HepG2 (cell line): Measurements from ENCODE around the gene ACOT8. TPM values are rescaled to one million over a fixed set of nuclear protein-coding genes. Genes with fewer than 3 reads are reported as not detected.

Experiments used
- AKAP8 ChIP-seq: sonication (generic); formaldehyde crosslinking; IDR thresholded peaks from 2 replicates; pipeline ENCODE4 v1.5.1; 2020; ENCODE audit warnings: mild to moderate bottlenecking, missing genetic modification reagents
- ELF3 ChIP-seq: IDR thresholded peaks from 2 replicates; pipeline ENCODE4 v1.6.1; 2016; ENCODE audit warnings: missing genetic modification reagents, missing compliant biosample characterization
- HIVEP1 ChIP-seq: sonication (generic); formaldehyde crosslinking; IDR thresholded peaks from 2 replicates; pipeline ENCODE4 v1.4.0; 2020; ENCODE audit warnings: mild to moderate bottlenecking, missing genetic modification reagents
- HMG20A ChIP-seq: IDR thresholded peaks from 2 replicates; pipeline ENCODE4 v1.6.1; 2016; ENCODE audit warnings: borderline replicate concordance
- HMGXB4 ChIP-seq, 2 experiments: sonication (generic) in 1 of 2; formaldehyde crosslinking in 1 of 2; IDR thresholded peaks; 2 replicates each; pipeline versions ENCODE4 v1.4.0 to v1.6.1; 2018 to 2020; ENCODE audit warnings: missing genetic modification reagents in 2 of 2, borderline replicate concordance in 1 of 2, low read depth in 1 of 2, mild to moderate bottlenecking in 1 of 2, missing biosample characterization in 1 of 2
- HNF4G ChIP-seq, 2 experiments: sonication (generic) in 1 of 2; formaldehyde crosslinking in 1 of 2; IDR thresholded peaks; 2 replicates each; pipeline versions ENCODE4 v1.4.0 to v1.6.1; 2011 to 2020; ENCODE audit warnings: borderline replicate concordance in 2 of 2, low read depth in 2 of 2, mild to moderate bottlenecking in 2 of 2, low read length in 1 of 2, missing genetic modification reagents in 1 of 2, moderate library complexity in 1 of 2
- HNRNPH1 ChIP-seq: fragments of 200-400 bp; formaldehyde crosslinking; optimal IDR thresholded peaks from 2 replicates; pipeline ENCODE3; 2017; ENCODE audit warnings: mild to moderate bottlenecking, low read depth, low read length
- NFKBIZ ChIP-seq: IDR thresholded peaks from 2 replicates; pipeline ENCODE4 v1.6.1; 2018; ENCODE audit warnings: missing genetic modification reagents, missing compliant biosample characterization
- NKX3-1 ChIP-seq: sonication (generic); formaldehyde crosslinking; IDR thresholded peaks from 2 replicates; pipeline ENCODE4 v1.5.0; 2020; ENCODE audit warnings: missing genetic modification reagents
- NRL ChIP-seq: sonication (generic); formaldehyde crosslinking; IDR thresholded peaks from 2 replicates; pipeline ENCODE4 v1.5.0; 2020; ENCODE audit warnings: missing genetic modification reagents, mild to moderate bottlenecking, moderate library complexity, borderline replicate concordance
- PHF20 ChIP-seq: sonication (generic); formaldehyde crosslinking; IDR thresholded peaks from 2 replicates; pipeline ENCODE4 v1.5.0; 2020; ENCODE audit warnings: mild to moderate bottlenecking, missing genetic modification reagents
- SMC3 ChIP-seq: IDR thresholded peaks from 2 replicates; pipeline ENCODE4 v1.6.1; 2011; ENCODE audit warnings: low read length, improper control_type of control experiment
- TRIM22 ChIP-seq: fragments of 450-650 bp; IDR thresholded peaks from 2 replicates; pipeline ENCODE4 v1.6.1; 2017
- ZBTB42 ChIP-seq: sonication (generic); formaldehyde crosslinking; IDR thresholded peaks from 2 replicates; pipeline ENCODE4 v1.5.0; 2020; ENCODE audit warnings: mild to moderate bottlenecking, missing genetic modification reagents
- ZBTB8A ChIP-seq: sonication (generic); formaldehyde crosslinking; IDR thresholded peaks from 2 replicates; pipeline ENCODE4 v1.4.0; 2020; ENCODE audit warnings: mild to moderate bottlenecking, low read depth, missing genetic modification reagents, borderline replicate concordance
- ZGPAT ChIP-seq: IDR thresholded peaks from 2 replicates; pipeline ENCODE4 v1.6.1; 2016; ENCODE audit warnings: mild to moderate bottlenecking
- ZNF18 ChIP-seq: sonication (generic); formaldehyde crosslinking; IDR thresholded peaks from 2 replicates; pipeline ENCODE4 v1.8.0; 2022; ENCODE audit warnings: mild to moderate bottlenecking, missing genetic modification reagents; ENCODE audit not compliant: insufficient replicate concordance
- ZNF567 ChIP-seq: sonication (generic); formaldehyde crosslinking; IDR thresholded peaks from 2 replicates; pipeline ENCODE4 v1.8.1; 2023; ENCODE audit warnings: mild to moderate bottlenecking, missing genetic modification reagents, borderline replicate concordance
- ZNF614 ChIP-seq: IDR thresholded peaks from 2 replicates; pipeline ENCODE4 v1.6.1; 2018; ENCODE audit warnings: missing biosample characterization, missing genetic modification reagents, inconsistent platforms, borderline replicate concordance
- ZNF691 ChIP-seq: sonication (generic); formaldehyde crosslinking; IDR thresholded peaks from 2 replicates; pipeline ENCODE4 v1.4.0; 2020; ENCODE audit warnings: missing genetic modification reagents, low read depth, mild to moderate bottlenecking, borderline replicate concordance
- ZNF83 ChIP-seq: sonication (generic); formaldehyde crosslinking; IDR thresholded peaks from 2 replicates; pipeline ENCODE4 v1.4.0; 2020; ENCODE audit warnings: missing genetic modification reagents, mild to moderate bottlenecking, borderline replicate concordance
- ZNF883 ChIP-seq: sonication (generic); formaldehyde crosslinking; IDR thresholded peaks from 2 replicates; pipeline ENCODE4 v1.5.1; 2020; ENCODE audit warnings: mild to moderate bottlenecking, missing genetic modification reagents; ENCODE audit errors: not compliant biosample characterization
- polyA plus RNA-seq, 8 experiments: library from polyadenylated mRNA; depleted of rRNA in 3 of 8; stranded (reverse) in 7 of 8; unstranded in 1 of 8; fragments of >200 nt; fragmentation: Illumina TruSeq in 4 of 8; extraction: Trizol in 4 of 8; gene quantifications; 2 replicates each; pipeline versions ENCODE4 v1.2.1 to v1.2.3, GENCODE V29; 2011 to 2016; ENCODE audit warnings: low read depth in 4 of 8, missing spikeins in 1 of 8, mixed read lengths in 1 of 8; ENCODE audit not compliant: insufficient read depth in 1 of 8
- total RNA-seq, 5 experiments: library from RNA; depleted of rRNA; stranded (reverse); fragments of >200 nt; fragmentation: Illumina TruSeq; extraction: Trizol; gene quantifications; 2 replicates each; pipeline ENCODE4 v1.2.3, GENCODE V29; 2016; ENCODE audit warnings: low read depth in 1 of 5

ACOT8 gene
- total and polyA plus RNA-seq, 2 of the 13 experiments (the other 11 are each of a cell fraction or from before 2014, with no cell fraction given), result 31.4 to 45.5 TPM

GRCh38 chr20:45892049-45892825, 35.0 kb upstream of the ACOT8 start (continued):
- no peak for TF ChIP-seq HNF4G (IDR thresholded peaks at IDR 0.05; ENCODE audit: borderline replicate concordance, low read depth, low read length)
- TF ChIP-seq HNF4G (CRISPR knock-in tag; IDR thresholded peaks at IDR 0.05; ENCODE audit: borderline replicate concordance, low read depth), result no peak
- no peak for TF ChIP-seq ZNF567 (CRISPR knock-in tag)
- TF ChIP-seq NKX3-1, result no peak
- no peak for TF ChIP-seq ZGPAT (CRISPR knock-in tag)
- TF ChIP-seq ELF3 (CRISPR knock-in tag), result peak; percentile 58; the same call in 1 of the 2 replicates
- TF ChIP-seq HIVEP1 (CRISPR knock-in tag), result no peak
- TF ChIP-seq PHF20, result no peak
- no peak for TF ChIP-seq ZNF691
- no peak for TF ChIP-seq ZNF18 (CRISPR knock-in tag)
- no peak for TF ChIP-seq AKAP8 (CRISPR knock-in tag)
- TF ChIP-seq HMGXB4 (CRISPR knock-in tag; IDR thresholded peaks at IDR 0.05; ENCODE audit: borderline replicate concordance in 1 of 2, low read depth in 1 of 2), result no peak
- TF ChIP-seq HNRNPH1, result no peak
- TF ChIP-seq ZNF83 (CRISPR knock-in tag), result peak; percentile 65; the same call in 1 of the 2 replicates
- no peak for TF ChIP-seq TRIM22
- TF ChIP-seq ZBTB8A (CRISPR knock-in tag), result no peak
- TF ChIP-seq SMC3, result peak; percentile 51; the same call in 1 of the 2 replicates
- no peak for TF ChIP-seq NFKBIZ (CRISPR knock-in tag)
- TF ChIP-seq HMG20A (CRISPR knock-in tag), result no peak
- TF ChIP-seq NRL (CRISPR knock-in tag), result no peak
- TF ChIP-seq ZNF883 (CRISPR knock-in tag), result no peak
- TF ChIP-seq ZBTB42 (CRISPR knock-in tag), result no peak
- no peak for TF ChIP-seq ZNF614
